ENCODE measurements around the gene CENPP.

CENPP gene

DNA sequence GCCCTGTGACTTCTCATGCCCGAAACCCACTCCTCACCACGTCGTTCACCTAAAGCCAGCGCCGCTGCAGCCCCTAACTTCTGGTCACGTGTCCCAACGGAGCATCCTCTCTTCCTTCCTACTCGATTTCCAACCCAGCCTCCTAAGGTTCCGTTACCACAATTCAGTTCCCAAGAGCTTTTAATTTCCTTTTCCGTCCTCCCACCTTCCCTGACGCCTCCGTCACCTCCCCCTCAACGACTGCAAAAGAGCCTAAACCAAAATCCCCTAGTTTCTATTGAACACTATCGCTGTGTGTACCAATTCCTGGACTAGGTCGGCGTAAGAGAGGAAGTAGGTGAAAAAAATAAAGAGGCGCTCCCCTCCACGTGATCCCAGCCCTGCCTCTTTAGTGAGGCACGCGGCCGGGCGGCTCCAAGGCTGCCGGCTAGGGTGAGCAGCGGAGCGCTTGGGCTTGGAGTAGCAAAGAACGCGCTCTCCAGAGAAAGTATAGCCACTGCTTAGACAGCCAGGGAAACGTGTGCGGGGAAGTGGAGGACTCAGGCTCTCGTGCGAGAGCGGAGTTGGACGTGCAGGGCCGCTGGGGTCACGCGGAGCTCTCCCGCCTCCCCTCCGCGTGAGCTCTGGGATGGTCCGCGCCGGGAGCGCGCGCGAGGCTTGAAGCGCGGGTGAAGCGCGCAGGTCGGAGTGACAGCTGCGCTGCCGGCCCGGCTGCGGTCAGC lies at the start of gene CENPP, which contains the start of gene NOL8:
CENPP (plus strand) TSS at position 685 of the 722 bp plus-strand sequence.
NOL8 (minus strand) TSS at position 82 of the 722 bp plus-strand sequence. CDS start 1,189 bp downstream, outside the sequence.
- DNase-seq (ENCODE audit: low read depth in 2 of 2): peak; percentile 68 to 75

DNA sequence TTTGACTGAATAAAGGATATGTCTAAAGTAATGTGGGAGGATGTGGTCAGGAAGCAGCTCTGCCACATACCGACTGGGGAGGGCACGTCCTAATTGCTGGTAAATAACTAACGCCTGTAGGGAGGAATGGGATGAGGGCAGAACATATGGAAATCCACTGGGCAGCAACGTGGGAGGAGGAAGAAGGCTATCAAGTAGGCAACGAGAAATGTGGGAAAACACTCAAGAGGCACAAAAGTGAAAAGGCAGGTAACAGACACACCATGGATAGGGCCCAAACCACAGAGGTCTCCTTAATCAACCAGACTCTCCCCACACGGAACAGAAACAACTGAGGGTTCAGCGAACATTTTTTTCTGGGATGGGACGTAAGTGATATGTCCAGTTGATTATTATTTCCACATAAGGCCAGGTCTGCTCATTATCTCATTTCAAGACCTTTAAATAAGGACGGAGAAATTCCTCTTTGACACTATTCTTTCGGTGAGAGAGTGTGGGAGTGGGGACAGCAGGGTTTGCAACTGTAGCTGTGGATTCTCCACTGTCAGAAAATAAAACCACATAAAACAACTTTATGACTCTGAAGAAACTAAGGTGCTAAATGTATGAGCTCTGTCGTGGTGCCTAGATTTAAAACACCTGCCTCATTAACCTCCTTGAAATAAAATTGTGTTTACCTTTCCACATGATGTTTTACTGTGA lies 49.3 kb upstream of the CENPP start:
- DNase-seq (ENCODE audit: low read depth in 2 of 2): no peak

- no peak for DNase-seq (ENCODE audit: low read depth in 2 of 2)
Measured at GRCh38 chr9:92278110-92278509, 47.6 kb upstream of the CENPP start.

DNA sequence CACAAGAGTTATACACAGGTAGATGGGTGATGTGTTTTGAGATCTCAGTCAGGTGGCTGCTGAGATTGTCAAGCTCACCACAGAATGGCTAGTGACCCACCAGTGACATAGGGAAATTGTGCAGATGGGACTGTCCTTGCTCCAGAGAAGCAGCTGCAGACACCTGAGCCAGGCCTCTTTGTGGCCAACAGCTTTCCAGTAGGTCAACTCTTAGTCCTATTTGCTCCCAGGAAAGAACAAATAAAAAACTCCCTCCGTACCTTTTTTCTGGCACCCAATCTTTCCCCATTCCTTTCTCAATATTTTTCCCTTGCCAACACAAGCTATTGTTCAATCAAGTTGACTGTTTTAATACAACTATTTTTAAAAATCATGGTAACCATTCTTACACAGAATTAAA lies 46.5 kb upstream of the CENPP start:
- no peak for DNase-seq (ENCODE audit: low read depth in 2 of 2)

DNA sequence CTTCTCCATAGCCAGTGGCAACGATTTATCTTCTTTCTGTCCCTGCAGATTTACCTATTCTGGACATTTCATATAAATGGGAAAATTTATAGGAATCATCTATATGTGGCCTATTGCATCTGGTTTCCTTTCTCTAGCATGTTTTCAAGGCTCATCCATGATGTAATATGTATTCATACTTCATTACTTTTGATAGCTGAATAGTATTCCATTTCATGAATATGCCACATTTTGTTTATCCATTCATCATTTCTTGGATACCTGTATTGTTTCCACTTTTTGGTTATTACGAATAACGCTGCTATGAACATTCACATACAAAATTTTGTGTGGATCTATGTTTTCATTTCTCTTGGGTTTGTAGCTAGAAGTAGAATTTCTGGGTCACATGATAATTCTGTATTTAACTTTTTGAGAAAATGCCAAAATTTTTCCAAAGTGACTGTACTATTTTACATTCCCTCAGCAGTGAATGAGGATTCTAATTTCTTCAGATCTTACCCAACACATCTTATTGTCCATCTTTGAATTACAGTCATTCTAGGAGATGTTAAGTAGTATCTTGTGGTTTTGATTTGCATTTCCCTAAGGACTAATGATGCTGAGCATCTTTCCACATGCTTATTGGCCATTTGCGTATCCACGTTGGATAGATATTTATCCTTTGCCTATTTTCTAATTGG lies 35.9 kb upstream of the CENPP start:
- no peak for DNase-seq (ENCODE audit: low read depth in 2 of 2)

- DNase-seq (ENCODE audit: low read depth in 2 of 2): no peak
Measured at GRCh38 chr9:92290785-92291429, 34.8 kb upstream of the CENPP start.

GRCh38 chr9:92291577-92291976 lies 34.2 kb upstream of the CENPP start:
- no peak for DNase-seq (ENCODE audit: low read depth in 2 of 2)

DNA sequence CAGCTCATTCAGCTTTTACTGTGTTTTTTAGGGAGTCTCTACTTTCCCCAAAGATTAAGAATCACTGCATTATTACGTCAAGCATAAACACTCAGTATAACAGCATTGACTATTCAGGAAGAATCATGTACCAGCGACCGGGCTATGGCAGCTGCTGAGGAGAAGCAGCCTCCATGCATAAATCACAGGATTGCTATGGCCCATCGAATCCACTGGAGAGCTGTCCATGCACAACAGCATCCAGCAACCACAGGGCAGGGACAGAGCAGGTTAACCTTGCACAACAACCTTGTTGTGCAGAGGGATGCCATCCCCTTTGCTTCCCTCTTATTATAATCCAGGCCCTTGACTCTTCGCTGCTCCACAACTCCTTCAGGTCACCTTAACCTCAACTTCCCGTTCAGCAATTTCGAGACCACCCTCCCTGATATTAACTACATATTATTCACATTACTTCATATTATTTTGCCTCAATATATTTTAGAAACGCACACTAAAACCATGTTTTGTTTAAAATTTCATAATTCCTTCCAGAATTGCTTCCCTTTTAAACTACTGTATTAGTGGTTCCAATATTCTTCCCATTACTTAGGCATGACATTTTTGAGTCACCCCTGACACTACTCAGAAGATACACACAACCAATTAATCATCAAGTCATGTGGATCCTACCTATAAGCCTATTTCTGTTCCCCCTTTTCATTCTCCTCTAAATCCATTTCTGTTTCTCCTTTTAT lies 33.2 kb upstream of the CENPP start:
- DNase-seq (ENCODE audit: low read depth in 2 of 2): no peak

GRCh38 chr9:92293075-92293354 lies 32.7 kb upstream of the CENPP start:
- no peak for DNase-seq (ENCODE audit: low read depth in 2 of 2)

DNA sequence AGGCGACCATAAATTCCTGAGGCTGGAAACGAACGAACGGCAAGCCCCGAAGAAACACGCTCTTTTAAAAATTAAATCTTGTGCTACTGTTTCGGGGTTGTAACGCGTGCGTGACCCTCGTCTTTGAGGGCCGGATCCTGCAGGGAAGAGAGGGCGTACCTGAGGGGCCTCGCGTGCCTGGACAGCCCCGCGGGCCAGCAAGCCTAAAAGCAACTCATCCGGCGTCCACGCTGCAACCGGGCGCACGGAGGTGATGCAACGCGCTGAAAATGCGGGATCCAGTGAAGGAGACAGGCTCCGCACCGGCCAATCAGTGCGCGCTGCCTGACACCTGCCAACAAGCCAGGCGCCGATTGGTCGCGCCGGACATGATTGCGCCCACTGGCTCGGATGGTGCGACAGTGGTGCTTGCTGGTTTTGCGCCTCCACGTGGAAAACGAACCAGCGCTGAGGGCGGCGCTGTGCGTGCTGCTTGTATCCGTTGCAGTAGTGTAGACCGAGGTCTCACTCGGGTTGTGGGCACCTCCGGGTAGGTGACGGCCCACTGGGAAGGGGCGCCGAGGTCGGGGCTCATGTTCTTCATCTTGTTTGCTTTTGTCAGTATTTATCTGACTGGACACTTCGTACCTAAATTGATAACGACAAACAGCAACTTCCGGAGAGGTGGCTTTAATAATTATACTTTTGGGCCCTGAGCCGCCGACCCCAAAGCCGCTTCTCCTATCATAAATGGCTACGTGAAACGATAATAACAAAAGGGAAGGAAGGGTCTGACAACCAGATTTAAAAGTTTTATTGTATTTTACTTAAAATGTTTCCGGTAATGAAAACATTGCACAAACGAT lies 32.1 kb upstream of the CENPP start, which contains the start of gene IARS1:
IARS1 (minus strand) TSS at position 246 of the 845 bp plus-strand sequence. CDS start 4,278 bp downstream, outside the sequence.
- DNase-seq (ENCODE audit: low read depth in 2 of 2): peak; percentile 98 to 99

DNA sequence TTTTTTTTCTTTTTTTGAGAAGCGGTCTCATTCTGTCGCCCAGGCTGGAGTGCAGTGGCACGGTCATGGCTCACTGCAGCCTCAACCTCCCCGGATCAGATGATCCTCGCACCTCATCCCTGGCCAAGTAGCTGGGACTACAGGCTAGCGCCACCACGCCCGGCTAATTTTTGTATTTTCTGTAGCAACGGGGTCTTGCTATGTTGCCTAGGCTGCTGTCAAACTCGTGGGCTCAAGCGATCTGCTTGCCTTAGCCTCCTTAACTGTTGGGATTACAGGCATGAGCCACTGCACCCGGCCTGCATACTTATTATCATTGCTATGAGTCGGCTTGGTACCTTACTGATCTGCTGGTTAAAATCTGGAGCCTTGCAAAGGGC lies 31.5 kb upstream of the CENPP start:
- no peak for DNase-seq (ENCODE audit: low read depth in 2 of 2)

GRCh38 chr9:92295240-92295790 lies 30.4 kb upstream of the CENPP start:
- DNase-seq (ENCODE audit: low read depth in 2 of 2): no peak

DNA sequence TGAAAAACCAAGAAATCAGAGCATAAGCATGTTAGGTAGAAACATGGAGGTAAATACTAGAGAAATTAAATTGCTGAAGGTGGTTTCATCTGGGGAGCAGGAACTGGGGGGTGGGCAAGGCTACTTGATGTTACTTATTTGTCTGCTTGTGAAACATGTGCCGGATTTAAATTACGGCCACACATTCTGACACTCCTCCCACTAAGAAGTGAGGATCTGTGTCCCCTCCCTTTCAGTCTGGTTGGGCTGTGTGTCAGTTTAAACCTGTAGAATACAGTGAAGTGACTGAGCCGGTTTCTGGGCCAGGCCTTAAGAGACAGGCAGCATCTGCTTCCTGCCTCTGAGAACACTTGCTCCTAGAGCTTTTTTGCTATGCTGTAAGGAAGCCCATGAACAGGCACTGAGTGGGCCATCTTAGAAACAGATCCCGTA lies 29.9 kb upstream of the CENPP start:
- no peak for DNase-seq (ENCODE audit: low read depth in 2 of 2)

DNA sequence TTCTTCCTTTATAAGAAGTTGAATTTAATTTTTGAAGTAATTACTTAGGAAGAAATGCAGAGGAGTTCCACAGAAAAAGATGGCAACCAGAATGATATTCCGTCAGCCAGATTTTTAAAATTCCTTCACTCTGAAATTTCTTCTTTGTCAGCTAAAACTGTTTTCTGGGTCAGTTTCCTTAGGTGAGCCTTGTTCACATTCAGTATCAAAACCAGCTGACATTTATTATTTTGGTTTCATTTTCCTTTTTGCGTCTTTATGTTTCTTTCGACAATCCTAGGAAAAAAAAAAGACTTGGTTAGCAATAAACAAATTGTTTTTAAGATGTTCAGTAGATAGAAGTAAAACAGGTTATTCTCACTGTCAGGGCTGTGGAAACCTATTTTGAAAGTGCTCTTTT lies 28.1 kb upstream of the CENPP start:
- no peak for DNase-seq (ENCODE audit: low read depth in 2 of 2)

GRCh38 chr9:92298036-92298435 lies 27.7 kb upstream of the CENPP start:
- DNase-seq (ENCODE audit: low read depth in 2 of 2): no peak

GRCh38 chr9:92299116-92299515 lies 26.6 kb upstream of the CENPP start:
- DNase-seq (ENCODE audit: low read depth in 2 of 2): no peak

DNA sequence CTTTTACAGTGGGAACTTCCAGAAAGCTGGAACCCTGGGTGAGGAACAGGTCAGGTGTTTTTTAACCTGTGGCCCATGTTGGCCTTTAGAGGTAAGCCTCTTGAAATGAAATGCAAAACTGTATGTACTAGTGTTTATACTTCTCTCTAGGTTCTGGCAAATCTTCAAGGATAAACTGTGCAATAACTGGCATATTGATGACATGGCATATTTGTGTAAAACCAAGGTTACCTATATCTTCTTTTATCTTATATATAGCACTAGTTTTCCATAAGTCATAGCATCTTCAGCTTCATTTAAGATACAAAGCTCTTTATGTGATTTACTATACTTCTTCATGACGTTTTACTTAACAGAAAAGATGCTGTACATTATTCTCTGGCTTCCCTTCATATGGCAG lies 24.8 kb upstream of the CENPP start:
- no peak for DNase-seq (ENCODE audit: low read depth in 2 of 2)

DNA sequence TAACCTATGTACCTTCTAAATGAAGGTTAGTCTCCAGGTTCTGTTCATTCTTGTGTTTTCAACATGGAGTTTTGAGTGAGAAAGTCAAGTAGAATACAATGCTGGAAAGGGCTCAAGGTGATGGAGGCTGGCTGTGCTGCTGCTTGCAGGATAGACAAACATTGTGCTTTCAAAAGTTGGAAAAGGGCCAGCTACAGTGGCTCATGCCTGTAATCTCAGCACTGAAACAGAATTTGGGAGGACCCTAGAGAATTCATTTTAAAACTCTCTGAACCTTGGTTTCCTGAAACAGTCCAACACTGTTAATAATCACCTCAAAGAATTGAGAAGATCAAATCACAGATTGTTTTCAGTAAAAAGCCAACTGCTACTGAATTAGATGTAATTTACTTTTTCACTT lies 16.9 kb upstream of the CENPP start:
- no peak for DNase-seq (ENCODE audit: low read depth in 2 of 2)

DNA sequence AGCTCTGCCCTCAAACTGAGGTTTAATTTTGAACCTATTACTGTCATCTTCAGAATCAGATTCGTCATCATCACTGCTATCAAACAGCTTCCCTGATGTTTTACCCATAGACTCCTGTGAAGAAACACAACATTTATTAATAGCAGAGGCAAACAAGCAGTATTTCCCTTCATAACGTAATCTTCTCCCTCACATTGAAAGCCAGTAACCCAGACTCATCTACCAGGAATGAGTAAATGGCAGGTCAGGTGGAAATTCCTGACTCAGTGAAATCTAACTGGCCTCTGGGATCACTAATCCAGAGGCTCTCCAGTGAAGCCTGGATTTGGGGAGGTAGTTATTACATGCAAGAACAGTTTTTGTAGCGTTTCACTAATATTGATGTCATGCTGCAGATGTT lies 15.2 kb upstream of the CENPP start:
- no peak for DNase-seq (ENCODE audit: low read depth in 2 of 2)

DNA sequence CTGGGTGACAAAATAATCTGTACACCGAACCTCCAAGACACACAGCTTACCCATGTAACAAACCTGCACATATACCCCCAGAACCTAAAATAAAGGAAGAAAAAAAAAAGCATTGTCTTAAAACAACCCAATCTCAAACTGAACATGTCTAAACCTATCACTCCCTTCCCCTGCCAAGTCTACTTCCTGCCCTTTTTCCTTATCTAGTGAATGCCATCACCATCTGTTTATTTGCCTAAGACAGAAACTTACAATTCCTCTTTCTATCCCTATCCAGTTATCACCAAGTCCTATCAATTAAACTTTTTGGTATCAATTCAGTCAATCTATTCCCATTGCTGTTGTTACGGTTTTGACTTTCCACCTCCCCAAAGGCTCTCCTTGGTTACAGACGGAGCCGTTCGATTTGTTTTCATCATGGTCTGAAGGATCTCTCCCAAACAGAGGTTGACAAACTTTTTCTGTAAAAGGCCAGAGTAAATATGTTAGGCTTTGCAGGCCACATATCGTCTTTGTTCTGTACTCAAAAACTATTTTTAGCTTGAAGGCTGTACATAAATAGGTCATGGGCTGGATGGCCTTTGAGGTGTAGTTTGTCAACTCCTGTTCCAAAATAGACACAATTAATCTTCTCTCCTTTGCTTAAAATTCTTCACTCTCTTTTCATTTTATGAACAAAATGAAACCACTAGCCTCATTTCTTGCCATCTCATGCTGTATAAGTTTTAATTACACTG lies 12.7 kb upstream of the CENPP start:
- DNase-seq (ENCODE audit: low read depth in 2 of 2): no peak

Measured in stimulated activated CD4-positive, alpha-beta T cell treated with anti-CD3 and anti-CD28 coated beads, Interleukin-15, amount 100 ng/mL, for 48 hours (primary cell).